ENCODE results near the gene CAPN15. TPM values are rescaled to one million over a fixed set of nuclear protein-coding genes. Genes with fewer than 3 reads are reported as not detected.
"Not testable (repeated sequence)": the region's sequence is repeated elsewhere in the genome, so short reads cannot be mapped to it uniquely, and the experiment has no call there.

CAPN15 gene
- total RNA-seq, 1 donor from 2014 or later: 31.9 TPM

GRCh38 chr16:593406-593805 lies 65.9 kb downstream of the CAPN15 start:
- FAIRE-seq: peak; percentile 75
- no peaks in the 10 kb centered on the region for H3K27me3 ChIP-seq (ENCODE audit: control insufficient read depth, insufficient read depth, low read length)
- H3K4me3 ChIP-seq (ENCODE audit: low read depth, low read length): no peak overlapping the region
- peaks cover 5% of the 10 kb centered on the region for H3K36me3 ChIP-seq (ENCODE audit: control insufficient read depth, insufficient read depth, low read length)
- TF ChIP-seq CTCF (IDR thresholded peaks at IDR 0.05; ENCODE audit: insufficient read depth, low read length, severe bottlenecking): no peak
- DNase-seq (ENCODE audit: low read depth): peak; percentile 90

- FAIRE-seq (no peak), DNase-seq (ENCODE audit: low read depth) (no peak)
- H3K4me3 ChIP-seq (ENCODE audit: low read depth, low read length): no peak overlapping the region
- no peaks in the 10 kb centered on the region for H3K27me3 ChIP-seq (ENCODE audit: control insufficient read depth, insufficient read depth, low read length)
- H3K36me3 ChIP-seq (ENCODE audit: control insufficient read depth, insufficient read depth, low read length): peaks cover 7% of the 10 kb centered on the region
- no peak for TF ChIP-seq CTCF (IDR thresholded peaks at IDR 0.05; ENCODE audit: insufficient read depth, low read length, severe bottlenecking)
These were observed 66.3 kb downstream of the CAPN15 start for GRCh38 chr16:593807-594206.

- Histone ChIP-seq H3K36me3 (ENCODE audit: control insufficient read depth, insufficient read depth, low read length) (peaks cover 14% of the 10 kb centered on the region), H3K4me3 (ENCODE audit: low read depth, low read length) (no peak overlapping the region), H3K27me3 (ENCODE audit: control insufficient read depth, insufficient read depth, low read length) (no peaks in the 10 kb centered on the region)
- FAIRE-seq (no peak), DNase-seq (ENCODE audit: low read depth) (no peak)
- TF ChIP-seq CTCF (IDR thresholded peaks at IDR 0.05; ENCODE audit: insufficient read depth, low read length, severe bottlenecking): no peak
These were observed 67.6 kb downstream of the CAPN15 start for GRCh38 chr16:595094-595528.

GRCh38 chr16:595942-596735 lies 68.6 kb downstream of the CAPN15 start:
- no peak overlapping the region for H3K4me3 ChIP-seq (ENCODE audit: low read depth, low read length)
- peaks cover 14% of the 10 kb centered on the region for H3K36me3 ChIP-seq (ENCODE audit: control insufficient read depth, insufficient read depth, low read length)
- FAIRE-seq: peak; percentile 43
- peak; percentile 58 for DNase-seq (ENCODE audit: low read depth)
- no peaks in the 10 kb centered on the region for H3K27me3 ChIP-seq (ENCODE audit: control insufficient read depth, insufficient read depth, low read length)
- TF ChIP-seq CTCF (IDR thresholded peaks at IDR 0.05; ENCODE audit: insufficient read depth, low read length, severe bottlenecking): no peak

GRCh38 chr16:596736-597060 lies 69.2 kb downstream of the CAPN15 start:
- H3K27me3 ChIP-seq (ENCODE audit: control insufficient read depth, insufficient read depth, low read length): no peaks in the 10 kb centered on the region
- no peak for TF ChIP-seq CTCF (IDR thresholded peaks at IDR 0.05; ENCODE audit: insufficient read depth, low read length, severe bottlenecking)
- FAIRE-seq (peak; percentile 47), DNase-seq (ENCODE audit: low read depth) (no peak)
- peaks cover 14% of the 10 kb centered on the region for H3K36me3 ChIP-seq (ENCODE audit: control insufficient read depth, insufficient read depth, low read length)
- H3K4me3 ChIP-seq (ENCODE audit: low read depth, low read length): no peak overlapping the region

- not testable (repeated sequence) for DNase-seq (ENCODE audit: low read depth); H3K27me3 ChIP-seq (ENCODE audit: control insufficient read depth, insufficient read depth, low read length); H3K4me3 ChIP-seq (ENCODE audit: low read depth, low read length); FAIRE-seq
- H3K36me3 ChIP-seq (ENCODE audit: control insufficient read depth, insufficient read depth, low read length): peaks cover 14% of the 10 kb centered on the region
These were observed 70.1 kb downstream of the CAPN15 start for GRCh38 chr16:597655-598054.

Measured in bronchial epithelial cell (primary cell).